HG02970 (cell line): Measurements from ENCODE around the gene FARP2.
"Not testable (repeated sequence)": the region's sequence is repeated elsewhere in the genome, so short reads cannot be mapped to it uniquely, and the experiment has no call there.

ENCODE experiments used
- ATAC-seq: cut with Tn5 transposase; IDR thresholded peaks from one replicate; pipeline ENCODE4 v1.9.1; 2021; ENCODE audit warnings: mild to moderate bottlenecking, moderate library complexity, moderate number of reproducible peaks; ENCODE audit not compliant: unreplicated experiment, low FRiP score

Gene FARP2

GRCh38 chr2:241519669-241520068 is 163.6 kb downstream of the FARP2 start:
- no peak for ATAC-seq

- no peak for ATAC-seq
Measured at GRCh38 chr2:241522477-241522876, 166.4 kb downstream of the FARP2 start.

- ATAC-seq = not testable (repeated sequence)
Measured at GRCh38 chr2:241525818-241526780, 170.0 kb downstream of the FARP2 start.

- ATAC-seq = no peak
Measured at GRCh38 chr2:241530571-241530970, 174.5 kb downstream of the FARP2 start.

- ATAC-seq = no peak
Measured at GRCh38 chr2:241531161-241531722, 175.2 kb downstream of the FARP2 start.

GRCh38 chr2:241532168-241532567 is 176.1 kb downstream of the FARP2 start:
- no peak for ATAC-seq

GRCh38 chr2:241532733-241533601 is 176.9 kb downstream of the FARP2 start:
- no peak for ATAC-seq

GRCh38 chr2:241534293-241534692 is 178.2 kb downstream of the FARP2 start:
- no peak for ATAC-seq

- ATAC-seq = no peak
Measured at GRCh38 chr2:241534701-241535375, 178.8 kb downstream of the FARP2 start.

GRCh38 chr2:241535871-241536655 is 180.0 kb downstream of the FARP2 start:
- ATAC-seq = no peak

GRCh38 chr2:241538838-241539615 is 182.9 kb downstream of the FARP2 start:
- no peak for ATAC-seq

- ATAC-seq = no peak
Measured at GRCh38 chr2:241539616-241540374, 183.7 kb downstream of the FARP2 start.

GRCh38 chr2:241540401-241540770 is 184.3 kb downstream of the FARP2 start:
- no peak for ATAC-seq

- ATAC-seq = no peak
Measured at GRCh38 chr2:241540771-241541561, 184.9 kb downstream of the FARP2 start.

- no peak for ATAC-seq
Measured at GRCh38 chr2:241541564-241542277, 185.6 kb downstream of the FARP2 start.

GRCh38 chr2:241542278-241542605 is 186.2 kb downstream of the FARP2 start:
- ATAC-seq = no peak
